GM18502 (cell line): ENCODE measurements around the gene NHLRC4.

Source experiments
- ATAC-seq: cut with Tn5 transposase; IDR thresholded peaks from one replicate; pipeline ENCODE4 v1.9.1; 2021; ENCODE audit warnings: mild to moderate bottlenecking; ENCODE audit not compliant: unreplicated experiment, poor library complexity

The NHLRC4 gene

DNA sequence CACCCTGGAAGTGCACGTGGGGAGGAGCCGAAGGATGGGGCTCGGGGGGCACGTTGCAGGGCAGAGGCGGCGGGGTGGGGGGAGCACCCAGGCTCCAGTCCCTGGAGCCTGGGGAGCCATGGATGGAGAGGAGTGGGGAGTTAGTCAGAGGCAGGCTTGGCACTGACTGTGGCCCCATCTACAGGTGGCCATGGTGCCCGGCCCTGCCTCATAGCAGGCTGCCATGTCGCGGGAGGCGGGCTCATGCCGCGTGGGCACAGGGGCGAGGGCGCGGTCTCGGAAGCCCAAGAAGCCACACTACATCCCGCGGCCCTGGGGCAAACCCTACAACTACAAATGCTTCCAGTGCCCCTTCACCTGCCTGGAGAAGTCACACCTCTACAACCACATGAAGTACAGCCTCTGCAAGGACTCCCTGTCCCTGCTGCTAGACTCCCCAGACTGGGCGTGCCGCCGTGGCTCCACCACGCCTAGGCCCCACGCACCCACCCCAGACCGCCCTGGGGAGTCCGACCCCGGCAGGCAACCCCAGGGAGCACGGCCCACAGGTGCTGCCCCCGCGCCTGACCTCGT is 3.6 kb upstream of the NHLRC4 start:
- no peak for ATAC-seq

DNA sequence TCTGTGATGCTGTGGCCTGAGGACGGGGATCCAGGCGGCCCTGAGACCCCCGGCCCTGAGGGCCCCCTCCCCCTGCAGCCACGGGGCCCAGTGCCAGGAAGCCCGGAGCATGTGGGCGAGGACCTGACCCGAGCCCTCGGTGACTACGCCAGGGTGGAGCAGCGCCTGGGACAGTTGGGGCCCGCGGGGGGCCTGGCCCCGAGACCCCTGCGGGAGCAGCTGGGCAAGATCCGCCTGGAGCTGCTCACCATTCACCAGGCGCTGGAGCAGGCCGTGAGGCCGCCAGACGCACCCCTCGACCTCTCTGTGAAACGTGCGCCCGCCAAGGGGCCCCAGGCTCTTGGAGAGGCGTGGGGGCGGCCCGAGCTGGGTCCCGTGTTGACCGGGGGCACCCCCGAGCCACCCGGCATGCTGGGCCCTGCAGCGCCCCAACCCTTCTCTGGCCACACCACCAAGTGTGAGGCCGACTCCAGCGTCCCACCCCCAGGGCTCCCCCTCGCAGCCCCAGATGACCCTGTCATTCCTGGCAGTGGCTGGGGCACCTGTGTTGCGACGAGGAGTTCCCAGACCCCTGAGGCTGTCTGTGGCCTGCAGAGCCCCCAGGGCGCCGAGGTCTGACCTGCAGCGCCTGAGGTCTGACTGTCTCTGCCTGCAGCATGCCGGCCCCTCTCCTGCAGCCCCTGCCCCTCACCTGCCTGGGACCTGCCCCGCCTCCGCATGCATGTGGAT is 2.0 kb upstream of the NHLRC4 start:
- ATAC-seq = no peak

DNA sequence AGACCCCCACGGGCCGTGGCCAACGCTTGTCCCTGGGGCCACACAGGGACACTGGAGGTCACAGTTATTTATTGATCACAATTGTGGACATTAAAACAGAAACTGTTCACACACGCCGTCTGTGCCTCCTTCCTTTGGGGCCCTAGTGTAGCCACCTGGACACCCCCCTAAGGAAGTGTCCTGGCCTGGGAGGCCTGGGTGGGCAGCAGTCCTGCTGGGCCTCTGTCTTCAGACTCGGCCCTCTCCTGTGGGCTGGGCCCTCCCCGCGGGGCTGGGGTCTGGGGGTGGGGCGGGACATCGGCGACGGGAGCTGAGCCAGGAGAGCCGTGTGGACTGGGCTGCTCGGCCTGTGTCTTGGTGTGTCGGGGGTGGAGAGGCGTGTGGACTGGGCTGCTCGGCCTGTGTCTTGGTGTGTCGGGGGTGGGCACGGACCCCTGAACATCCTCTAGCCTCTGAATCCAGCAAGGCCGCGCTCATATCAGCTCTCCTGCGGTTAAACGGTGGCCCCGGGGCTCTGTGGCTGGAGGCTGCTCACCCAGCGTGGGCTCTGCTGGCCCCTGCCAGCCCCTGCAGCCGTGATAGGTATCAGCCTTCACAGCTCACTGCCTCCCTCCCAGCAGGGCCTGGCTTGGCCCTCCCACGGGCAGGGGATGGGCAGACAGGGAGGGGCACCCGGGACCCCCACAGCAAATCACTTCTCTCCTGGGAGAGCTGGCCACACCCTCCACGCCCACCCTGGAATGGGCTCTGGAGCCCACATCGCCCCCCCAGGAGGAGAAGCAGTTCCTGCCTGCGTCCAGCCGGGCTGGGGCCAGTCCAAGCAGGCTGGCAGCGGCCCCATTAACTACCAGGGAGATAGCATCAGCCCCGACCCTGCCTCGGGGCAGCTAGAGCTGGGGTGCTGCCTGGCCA is 1.1 kb upstream of the NHLRC4 start:
- ATAC-seq = no peak

DNA sequence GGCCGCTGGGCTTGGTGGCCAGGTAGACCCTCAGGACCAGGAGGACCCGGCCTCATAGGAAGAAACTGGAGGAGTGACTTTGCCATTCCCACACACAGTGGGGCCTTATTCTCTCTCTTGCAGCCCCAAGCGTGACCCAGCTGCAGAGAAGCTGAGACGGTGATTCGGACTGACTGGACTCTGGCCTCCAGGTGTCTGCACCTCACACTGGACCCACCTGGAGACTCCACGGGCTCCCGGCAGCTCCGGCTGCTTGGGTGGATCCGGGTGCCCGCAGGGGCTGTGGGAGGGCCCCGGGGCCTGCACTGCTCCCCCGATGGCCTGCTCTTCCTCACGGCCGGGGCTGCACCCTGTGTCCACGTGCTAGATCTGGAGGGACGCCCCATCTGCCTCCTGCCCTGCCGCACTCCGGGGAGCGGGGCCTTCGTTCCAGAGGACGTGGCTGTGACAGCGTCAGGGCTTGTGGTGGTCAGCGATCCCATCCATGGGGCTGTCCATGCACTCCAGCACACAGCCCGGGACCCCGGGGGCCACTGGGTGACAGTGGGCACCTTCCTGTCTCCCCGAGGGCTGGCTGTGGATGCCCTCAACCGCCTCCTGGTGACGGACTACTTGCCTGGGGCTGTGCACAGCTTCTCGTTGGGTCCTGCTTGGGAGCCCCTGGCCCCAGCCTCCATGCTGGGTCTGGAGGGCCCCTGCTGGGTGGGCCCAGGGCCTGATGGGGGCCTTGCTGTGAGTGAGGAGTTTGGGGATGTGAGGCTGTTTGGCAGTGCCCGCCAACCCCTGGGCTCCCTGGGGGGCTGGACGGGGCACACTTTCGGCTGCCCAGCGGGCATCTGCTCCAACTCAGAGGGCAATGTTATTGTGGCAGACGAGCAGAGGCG is 810 bp downstream of the NHLRC4 start:
- ATAC-seq = no peak

DNA sequence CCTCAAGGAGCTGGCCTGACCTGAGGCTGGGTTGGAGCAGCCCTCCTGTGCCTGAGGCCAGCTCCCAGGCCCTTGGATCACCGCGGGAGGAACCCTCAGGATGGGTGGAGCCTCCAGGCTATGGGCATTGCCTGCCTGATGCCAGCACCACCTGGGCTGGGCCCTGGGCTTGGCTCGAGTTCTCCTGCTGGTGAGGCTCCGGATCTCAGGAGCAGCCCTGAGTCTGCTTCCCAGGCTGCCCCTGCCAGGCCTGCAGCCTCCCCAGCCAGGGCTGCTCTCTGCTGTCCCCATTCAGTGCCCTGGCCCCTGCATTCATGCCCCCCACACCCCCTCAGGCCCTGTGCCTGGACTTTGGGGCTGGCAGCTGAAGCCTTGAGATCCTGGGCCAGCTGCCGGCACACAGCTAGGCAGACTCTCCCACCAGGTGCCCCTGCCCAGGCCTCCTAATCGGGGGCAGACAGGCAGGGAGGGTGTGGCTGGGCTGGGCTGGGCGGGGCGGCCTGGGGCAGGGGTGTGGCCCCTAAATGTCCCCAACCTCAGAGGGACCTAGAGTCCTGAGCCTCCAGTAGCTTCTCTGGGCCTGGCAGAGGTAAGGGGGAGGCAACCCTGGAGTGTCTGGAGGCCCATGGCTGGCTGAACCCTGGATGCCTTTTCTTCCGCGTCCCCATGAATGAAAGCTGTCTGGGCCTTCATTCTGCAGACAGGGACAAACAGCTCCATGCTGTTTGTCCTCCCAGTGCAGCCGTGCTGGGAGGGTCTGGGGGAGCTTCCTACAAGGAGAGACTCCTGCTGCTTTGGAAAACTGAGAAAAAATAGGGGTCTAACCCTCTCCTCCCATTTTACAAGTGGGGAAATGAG is 1.8 kb downstream of the NHLRC4 start:
- no peak for ATAC-seq

DNA sequence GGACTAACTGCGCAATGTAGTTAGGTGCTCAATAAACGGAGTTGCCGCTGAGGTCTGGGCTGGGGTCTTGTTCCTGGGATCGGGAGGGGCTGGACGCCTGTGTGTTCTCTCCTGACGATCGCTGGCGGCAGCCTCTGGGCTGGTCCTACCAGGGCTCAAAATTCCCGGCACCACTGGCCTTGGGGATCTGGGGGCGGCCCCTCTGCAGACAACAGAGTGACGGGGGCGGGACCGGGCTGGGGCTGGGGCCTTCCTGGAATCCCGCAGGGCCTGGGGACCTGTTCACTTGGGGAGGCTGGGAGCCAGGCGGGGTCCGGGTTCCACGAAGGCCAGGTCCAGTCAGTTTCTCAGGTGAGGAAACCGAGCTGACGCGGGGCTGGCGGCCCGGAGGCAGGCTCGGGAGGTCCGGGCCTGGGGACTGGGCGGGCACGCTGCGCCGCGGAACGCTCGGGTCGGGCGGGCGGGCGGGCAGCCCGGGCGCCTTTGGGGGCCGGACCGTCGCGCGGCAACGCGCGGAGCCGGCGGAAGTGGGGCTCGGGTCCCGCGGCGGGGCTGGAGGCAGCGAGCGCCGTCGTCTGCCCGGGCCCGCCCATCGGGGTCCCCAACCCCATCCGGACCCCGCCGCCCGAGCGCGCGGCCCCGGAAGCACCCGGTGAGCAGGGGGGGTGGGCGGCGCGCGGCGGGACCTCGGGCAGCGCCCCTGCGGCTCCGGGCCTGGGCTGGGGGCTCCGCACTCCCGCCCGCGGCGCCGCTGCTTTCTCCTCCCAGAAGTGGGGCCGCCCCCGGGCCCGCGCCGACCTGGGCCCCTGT is 2.8 kb downstream of the NHLRC4 start, which contains the start of gene PIGQ:
Gene PIGQ (plus strand): TSS at position 524 of the 810 bp plus-strand sequence. CDS start 4,107 bp downstream, outside the sequence.
- ATAC-seq = peak; percentile 55

DNA sequence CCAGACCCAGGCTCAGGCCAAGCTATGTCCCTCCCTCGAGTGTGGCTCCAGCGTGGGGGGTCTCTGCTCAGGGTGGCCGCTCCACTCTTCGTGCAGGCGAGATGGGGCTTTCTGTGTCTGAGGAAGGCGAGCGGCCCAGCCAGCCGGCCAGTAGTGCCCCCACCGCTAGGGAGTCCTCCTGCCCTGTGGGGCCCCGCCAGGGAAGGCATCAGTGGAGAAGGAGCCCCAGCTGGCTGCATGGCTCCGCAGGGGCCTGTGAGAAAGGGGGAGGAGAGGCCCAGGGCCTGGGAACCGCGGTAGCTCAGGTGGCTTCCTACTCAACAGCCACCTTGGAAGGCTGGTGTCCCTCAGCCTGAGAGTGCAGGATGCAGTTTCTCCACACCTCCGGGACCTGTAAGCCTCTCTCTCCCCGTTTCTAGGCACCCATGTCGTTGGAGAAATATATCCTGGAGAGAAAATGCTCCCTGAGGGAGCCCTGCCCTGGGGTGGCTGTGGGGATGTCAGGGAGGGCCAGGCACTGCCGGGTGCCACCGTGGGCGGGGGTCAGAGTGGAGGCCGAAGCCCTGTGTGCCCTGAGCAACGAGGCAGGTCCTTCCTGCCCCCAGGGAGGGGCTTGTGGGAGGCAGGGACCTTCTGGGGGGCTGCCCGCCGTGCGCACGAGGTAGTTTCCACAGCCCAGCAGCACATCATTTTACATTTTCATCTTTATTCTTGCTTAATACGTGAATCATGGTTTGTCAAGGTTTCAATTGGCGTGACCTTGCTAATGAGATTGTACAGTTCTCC is 6.3 kb downstream of the NHLRC4 start:
- ATAC-seq = no peak

DNA sequence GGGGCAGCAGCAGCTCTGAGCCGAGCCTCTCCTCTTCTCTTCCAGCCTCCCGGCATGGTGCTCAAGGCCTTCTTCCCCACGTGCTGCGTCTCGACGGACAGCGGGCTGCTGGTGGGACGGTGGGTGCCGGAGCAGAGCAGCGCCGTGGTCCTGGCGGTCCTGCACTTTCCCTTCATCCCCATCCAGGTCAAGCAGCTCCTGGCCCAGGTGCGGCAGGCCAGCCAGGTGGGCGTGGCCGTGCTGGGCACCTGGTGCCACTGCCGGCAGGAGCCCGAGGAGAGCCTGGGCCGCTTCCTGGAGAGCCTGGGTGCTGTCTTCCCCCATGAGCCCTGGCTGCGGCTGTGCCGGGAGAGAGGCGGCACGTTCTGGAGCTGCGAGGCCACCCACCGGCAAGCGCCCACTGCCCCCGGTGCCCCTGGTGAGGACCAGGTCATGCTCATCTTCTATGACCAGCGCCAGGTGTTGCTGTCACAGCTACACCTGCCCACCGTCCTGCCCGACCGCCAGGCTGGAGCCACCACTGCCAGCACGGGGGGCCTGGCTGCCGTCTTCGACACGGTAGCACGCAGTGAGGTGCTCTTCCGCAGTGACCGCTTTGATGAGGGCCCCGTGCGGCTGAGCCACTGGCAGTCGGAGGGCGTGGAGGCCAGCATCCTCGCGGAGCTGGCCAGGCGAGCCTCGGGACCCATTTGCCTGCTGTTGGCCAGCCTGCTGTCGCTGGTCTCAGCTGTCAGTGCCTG is 7.4 kb downstream of the NHLRC4 start:
- ATAC-seq = no peak

DNA sequence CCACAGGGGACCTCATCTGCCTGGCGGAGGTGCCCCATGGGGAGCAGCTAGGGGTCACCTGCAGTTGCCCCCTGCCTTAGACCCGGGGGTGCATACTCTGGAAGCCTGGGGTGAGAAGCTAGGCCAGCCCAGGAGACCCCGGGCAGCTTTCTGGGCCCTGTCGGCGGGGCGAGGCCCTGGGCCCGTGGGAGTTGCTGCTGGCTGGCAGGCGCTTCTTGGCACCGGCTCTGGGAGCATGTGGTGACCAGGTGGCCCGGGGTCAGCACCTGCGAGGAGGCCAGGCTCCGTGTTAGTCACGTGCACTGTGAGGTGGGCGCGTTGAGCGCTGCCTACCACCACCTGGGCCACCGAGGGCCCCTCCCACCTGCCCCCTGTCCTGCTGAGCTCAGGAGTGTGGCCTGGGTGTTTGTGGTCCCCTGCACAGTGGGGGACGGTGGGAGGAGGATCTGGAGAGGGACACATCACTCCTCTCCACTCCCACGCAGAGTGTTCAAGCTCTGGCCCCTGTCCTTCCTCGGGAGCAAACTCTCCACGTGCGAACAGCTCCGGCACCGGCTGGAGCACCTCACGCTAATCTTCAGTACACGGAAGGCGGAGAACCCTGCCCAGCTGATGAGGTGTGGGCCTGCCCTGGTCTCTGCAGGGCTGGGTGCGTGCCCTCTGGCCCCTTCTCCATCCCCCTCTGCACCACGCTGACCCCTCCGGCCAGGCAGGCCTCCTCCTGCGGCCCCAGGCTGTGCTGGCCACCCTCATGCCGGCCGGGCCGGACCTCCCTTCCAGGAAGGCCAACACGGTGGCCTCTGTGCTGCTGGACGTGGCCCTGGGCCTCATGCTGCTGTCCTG is 8.8 kb downstream of the NHLRC4 start:
- ATAC-seq = no peak

DNA sequence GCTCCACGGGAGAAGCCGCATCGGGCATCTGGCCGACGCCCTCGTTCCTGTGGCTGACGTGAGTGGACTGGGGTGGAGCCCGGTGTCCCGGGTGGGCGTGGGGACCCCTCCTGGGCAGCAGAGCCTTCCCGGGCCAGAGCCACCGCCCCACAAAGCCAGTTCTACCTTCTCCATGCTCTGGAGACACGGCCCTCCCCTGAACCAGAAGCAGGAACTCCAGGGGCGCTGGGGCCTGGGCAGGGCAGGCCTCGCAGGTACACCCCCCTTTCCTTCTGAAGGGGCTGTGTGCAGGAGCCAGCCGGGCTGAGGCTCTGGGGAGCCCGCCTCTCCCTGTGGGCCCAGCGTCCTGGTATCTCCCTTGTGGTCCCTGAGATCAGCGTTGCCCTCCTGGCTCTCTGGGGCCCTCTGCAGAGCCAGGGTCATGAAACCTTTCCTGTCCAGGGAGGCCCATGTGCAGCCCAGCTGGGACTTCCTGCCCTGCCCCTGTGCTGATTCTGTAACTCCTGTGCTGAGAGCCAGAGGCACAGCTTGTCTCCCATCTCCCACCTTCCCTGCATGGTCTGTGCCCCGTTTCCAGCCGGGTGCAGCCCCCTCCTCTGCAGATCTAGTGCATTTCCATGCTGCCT is 9.5 kb downstream of the NHLRC4 start:
- no peak for ATAC-seq

DNA sequence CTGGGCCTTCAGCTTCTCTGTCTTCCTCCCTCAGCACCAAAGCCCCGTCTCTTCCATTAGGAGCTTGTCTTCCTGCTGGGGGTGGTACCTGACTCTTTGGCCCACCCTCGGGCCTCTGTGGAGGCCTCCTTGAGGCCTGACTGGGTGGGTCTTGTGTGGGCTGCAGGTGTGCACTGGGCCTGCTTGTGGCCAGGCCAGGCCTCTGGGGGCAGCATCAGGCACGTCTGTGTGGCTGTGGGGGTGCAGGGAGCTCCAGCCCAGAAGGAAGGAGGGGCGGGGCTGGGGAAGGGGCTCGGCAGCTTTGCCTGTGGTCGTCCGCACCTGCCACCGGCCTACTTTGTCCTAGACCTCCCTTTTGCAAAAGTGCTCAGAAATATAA is 10.0 kb downstream of the NHLRC4 start:
- no peak for ATAC-seq

DNA sequence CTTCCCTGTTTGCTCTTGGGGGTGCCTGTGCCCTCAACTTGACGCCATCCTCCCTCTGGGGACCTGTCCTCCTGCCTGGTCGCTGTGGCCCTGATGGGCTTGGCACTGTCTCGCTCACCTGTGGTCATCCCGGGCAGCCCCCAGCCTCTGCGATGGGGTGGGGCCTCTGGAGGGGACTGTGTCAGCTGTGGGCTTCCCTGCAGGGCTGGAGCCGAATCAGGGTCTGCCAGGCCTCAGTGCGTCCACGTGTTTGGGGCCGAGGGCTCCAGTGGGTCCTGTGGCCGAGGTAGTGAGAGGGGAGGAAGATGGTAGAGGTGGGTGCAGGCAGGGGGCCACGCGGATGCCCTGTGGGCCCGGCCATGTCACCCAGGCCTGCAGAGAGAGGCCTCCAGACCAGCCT is 11.0 kb downstream of the NHLRC4 start:
- ATAC-seq = no peak

DNA sequence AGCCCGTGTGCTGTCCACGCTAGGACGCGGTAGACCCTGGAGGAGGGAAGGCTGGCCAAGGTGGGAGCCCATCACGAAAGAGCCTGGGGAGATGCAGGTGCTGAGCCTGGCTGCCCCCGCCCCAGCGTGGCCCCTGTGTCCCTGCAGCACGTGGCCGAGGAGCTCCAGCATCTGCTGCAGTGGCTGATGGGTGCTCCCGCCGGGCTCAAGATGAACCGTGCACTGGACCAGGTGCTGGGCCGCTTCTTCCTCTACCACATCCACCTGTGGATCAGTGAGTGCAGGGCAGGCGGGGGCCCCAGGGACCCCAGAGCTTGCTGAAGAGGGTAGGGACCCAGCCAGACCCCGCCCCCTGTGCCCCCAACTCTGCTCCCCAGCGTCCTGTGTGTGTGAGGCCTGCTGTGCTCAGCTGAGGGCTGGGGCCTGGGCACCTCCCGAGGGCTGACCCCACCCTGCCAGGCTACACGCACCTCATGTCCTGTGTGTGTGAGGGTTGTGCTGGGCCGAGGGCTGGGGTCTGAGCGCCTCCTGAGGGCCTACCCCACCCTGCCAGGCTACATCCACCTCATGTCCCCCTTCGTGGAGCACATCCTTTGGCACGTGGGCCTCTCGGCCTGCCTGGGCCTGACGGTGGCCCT is 11.5 kb downstream of the NHLRC4 start:
- no peak for ATAC-seq

DNA sequence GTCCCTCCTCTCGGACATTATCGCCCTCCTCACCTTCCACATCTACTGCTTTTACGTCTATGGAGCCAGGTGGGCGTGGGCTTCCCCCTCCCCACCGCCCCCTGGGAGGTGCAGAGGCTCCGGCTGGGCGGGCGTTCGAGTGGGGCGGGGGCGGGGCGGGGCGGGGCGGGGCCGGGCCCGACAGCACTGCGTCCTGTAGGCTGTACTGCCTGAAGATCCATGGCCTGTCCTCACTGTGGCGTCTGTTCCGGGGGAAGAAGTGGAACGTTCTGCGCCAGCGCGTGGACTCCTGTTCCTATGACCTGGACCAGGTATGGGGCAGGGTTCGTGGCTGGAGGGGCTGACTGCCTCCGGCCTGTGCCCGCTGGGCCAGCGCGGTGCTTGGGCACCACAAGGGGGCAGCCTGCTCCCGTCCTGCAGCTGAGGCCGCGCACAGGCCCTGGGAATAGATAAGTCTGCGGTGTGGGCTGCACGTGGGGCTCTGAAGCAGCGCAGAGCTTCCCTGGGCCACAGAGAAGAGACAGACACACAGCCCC is 12.1 kb downstream of the NHLRC4 start:
- ATAC-seq = no peak
